ENCODE measurements around the gene HCN2.
A peak's percentile ranks its signal among the peaks of the same experiment; 100 is the strongest.
"Not testable (repeated sequence)": the region's sequence is repeated elsewhere in the genome, so short reads cannot be mapped to it uniquely, and the experiment has no call there.

HCN2 gene

DNA sequence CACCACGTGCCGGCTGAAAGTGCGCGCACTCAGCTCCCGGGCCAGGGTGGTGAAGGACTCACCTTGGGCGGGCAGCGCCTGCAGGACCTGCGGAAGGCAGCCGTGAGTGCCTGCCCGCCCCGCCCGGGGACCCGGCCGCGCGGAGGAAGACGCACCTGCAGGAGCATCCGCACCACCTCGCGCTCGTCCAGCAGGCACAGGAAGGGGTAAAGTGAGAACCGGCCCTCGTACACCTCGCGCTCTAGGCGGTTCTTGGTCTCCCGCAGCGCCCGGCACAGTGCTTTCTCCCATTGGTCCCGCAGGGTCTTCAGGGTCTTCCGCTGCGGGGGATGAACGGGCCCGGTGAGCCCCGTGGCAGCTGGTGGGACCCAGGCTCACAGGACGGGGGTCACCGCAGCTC is 33.0 kb downstream of the HCN2 start:
- no peak for DNase-seq

DNA sequence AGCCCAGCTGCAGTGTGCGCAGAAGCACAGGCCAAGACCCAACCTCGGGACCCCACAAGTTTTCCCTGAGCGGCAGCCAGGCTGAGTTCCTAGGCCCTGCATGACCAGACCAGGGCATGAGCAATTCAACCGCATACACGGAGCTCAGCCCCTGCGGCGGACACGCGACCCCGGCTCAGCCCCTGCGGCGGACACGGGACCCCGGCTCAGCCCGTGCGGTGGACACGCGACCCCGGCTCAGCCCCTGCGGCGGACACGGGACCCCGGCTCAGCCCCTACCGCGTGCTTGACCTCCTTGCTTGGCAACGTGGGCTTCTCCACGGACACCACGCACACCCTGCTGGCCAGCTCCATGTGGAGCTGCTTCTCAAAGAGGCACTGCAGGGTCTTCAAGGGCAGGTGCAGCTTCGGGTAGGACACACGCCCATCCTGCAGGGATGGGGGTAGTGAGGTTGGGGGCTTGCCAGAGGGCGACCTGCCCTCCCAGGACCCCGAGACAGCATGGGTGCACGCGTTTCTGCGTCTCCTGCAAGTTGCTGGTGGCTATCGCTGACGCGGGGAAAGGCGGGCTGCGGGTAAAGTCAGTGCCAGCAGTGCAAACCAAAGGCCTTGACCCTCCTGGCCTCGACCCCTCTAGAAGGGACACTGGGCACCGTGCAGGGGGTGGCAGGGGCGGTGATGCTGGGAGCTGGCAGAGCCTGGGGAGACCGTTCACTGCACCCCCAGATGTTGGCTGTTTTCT is 33.7 kb downstream of the HCN2 start:
- no peak for DNase-seq

DNA sequence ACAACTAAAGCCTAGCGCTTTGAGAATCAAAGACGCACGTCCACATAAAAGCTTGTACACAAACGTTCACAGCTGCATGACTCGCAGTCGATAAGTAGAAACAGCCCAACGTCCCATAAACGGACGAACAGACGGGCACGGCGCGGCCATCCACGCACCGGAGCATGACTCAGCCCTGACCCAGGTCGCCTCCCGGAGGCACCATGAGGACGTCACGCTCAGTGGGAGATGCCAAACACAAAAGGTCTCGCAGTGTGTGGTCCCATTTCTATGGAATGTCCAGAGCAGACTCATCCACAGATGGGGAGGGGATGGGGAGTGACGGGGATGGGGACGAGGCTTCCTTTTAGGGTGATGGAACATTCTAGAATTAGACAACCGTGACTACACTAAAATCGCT is 34.3 kb downstream of the HCN2 start:
- no peak for DNase-seq

DNA sequence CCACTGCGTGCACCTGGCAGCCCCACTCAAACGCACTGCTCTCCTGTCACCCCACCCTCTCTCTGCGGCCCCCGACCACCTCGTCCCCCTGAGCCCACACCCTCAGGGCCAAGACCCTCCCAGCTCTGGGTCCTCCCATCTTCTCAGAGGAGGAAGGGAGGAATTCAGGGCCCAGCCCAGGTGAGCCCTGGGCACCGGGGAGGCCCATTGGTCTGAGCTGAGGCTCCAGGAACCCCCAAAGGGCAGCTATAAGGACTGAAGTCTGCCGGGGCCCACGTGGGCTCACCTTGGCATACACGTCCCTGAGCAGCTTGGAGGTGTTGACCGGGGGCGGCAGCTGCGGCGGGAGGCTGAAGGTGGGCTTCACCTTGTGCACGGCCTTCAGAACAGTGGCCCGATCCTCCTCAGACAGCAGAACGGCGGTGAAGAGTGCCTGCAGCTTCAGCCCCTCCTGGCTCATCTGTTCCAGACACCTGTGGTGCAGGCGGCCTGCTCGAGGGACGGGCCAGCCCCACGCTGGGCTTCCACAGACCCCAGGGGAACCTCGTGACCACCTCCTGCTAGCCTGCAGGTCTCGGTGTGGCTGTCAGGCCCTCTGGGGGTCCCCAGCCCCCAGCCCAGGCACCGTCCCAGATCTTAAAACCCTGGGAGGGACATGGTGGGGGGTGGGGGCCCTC is 34.9 kb downstream of the HCN2 start:
- no peak for DNase-seq

DNA sequence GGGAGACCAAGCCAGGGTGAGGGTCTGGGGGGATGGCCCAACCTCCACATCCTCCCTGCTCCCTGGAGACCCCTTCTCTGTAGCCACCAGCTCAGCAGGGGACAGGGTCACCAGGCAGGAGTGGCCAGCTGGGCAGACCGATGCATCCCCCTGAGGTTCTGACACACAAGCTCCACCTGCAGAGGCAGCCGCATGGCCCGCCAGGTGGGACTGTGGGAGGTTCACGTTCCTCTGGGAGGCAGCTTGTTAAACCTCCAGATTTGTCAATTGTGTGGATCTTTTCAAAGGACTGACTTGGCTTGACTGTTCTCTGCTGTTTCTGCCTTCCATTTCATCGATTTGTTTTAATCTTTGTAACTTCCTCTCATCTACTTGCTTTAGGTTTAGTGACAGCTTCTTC is 35.6 kb downstream of the HCN2 start:
- no peak for DNase-seq

DNA sequence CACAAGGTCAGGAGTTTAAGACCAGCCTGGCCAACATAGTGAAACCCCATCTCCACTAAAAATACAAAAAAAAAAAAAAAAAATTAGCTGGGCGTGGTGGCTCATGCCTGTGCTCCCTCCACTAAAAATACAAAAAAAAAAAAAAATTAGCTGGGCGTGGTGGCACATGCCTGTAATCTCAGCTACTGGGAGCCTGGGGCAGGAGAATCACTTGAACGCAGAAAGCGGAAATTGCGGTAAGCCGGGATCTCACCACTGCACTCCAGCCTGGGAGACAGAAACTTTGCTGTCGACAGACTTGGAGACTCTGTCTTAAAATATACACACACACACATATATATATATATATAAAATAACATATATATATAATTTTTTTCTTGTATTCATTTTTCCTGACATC is 36.9 kb downstream of the HCN2 start:
- DNase-seq: not testable (repeated sequence)

DNA sequence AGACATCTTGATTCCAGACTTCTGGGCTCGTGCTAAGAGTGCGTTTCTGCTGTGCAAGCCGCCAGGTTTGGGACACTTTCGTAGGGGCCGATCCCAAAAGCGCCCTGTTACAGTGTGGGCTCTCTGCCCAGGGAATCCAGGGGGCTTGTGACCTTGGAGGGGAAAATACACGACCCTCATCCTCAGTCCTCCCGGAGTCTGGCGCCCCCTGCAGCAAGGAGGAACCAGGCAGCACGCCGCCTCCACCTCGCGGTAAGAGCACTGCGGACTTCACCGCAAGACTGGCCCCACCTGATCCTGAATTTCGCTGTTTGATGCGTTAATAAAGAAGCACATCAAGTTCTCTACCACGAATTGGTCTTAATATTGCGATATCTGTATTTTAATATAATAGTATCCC is 38.5 kb downstream of the HCN2 start:
- DNase-seq: no peak

DNA sequence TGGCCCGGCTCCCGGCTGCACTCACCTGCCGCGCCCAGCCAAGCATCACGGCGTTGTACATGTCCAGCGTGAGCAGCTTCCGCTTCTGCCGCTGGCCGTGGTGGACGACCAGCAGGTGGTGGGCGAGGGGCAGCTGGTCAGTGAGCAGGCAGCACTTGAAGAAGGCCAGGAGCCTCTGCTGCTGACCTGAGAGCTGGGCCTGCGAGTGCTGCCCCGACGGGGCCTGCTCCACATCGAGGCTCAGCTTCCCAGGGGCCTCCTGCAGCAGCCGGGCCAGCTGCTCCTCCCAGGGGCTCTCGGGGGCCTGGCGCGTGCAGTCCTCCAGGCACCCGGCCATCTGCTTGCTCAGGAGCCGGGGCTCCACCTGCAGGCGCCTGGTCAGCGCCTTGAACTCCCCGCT is 39.8 kb downstream of the HCN2 start:
- DNase-seq: not testable (repeated sequence)

DNA sequence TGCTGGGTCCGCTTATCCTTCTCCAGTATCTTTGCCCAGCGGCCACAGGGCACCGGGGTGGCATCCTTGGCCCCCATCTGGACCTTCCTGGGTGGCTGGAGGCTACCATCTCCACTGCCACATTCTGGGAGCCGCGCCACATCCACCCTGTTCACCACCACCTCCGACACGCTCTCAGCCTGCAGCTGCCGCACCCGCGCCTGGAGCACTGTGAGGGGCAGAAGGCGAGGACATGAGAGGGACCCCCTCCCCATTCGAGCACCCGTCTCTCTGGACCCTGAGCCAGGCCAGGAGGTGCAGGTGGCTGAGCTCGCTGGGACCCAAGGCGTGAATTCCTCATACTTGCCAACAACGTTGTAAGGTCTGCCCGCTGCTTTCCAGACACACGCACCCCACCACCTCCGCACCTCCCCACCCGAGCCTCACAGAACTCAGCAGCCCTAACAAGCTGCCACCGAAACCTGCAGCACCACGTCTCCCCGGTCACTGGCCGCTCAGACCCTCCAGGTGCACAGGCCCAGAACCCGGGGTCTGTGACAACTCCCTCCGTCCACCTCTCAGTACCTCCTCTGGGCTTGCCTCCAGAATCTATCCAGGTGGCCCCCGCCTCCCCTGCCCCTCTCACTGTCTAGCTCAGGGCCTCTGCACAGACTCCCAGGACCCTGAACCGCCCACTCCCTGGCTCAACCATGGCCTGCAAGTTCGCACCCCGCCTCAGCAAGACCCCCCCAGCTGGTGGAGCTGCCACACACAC is 40.5 kb downstream of the HCN2 start:
- no peak for DNase-seq

DNA sequence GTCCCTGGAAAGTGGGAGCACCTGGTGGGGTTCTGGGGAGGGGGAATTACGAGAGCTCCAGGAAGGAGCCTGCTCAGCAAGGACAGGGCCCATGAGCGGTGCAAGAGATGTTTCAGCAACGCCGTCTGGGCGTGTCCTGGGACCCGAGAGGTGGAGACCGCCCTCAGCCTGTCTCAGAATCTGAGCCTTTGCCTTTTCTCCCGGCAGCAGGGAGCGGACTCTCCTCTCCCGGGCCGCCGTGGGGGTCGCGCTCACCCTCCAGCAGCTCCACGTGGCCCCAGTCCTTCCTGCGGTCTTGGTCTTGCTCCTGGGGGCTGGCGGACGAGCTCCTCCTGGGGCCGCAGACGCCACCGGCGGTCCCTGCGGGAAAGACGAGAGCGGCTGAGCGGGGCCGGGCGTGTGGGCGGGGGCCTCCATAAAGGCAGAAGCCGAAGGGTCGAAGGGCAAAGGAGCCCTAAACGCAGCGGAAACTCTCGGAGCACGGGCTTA is 42.9 kb downstream of the HCN2 start:
- no peak for DNase-seq

DNA sequence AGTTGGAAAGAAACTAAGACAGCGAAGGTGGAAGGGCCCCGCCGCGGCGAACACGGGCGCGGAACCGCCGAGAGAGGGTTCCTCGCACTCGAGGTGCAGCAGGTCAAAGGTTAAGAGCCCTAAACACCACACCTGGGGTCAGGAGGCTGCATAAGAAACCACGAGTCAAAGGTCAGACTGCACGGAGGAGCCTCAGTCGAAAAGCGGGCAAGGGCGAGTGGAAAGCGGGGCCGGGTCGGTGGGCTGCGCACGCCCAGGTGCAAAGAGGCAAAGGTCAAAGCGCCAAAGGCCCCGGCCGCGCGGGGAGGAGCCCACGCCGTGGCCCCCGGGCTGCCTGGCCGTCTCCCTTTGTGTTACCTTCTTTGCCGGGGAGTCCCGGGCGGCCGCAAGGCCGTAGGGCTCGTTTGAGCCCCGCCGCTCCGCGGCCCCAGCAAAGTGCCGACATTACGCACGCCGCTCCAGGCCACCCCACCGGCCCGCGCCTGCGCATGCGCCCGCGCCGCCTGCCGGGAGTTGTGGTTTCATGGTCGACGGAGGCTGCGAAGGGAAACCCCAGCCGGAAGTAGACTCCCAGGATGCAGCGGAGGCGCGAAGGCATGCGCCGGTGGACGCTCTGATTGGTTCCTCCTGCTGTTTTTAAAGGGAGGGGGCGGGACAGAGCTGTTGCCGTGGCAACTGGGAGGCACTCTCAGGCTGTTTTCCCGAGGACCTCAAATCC is 43.5 kb downstream of the HCN2 start, which contains the start of gene POLRMT:
TSS of gene POLRMT (minus strand) at position 470 of the 718 bp plus-strand sequence. CDS start at position 445, 25 bp downstream.
- peak; percentile 98 for DNase-seq

DNA sequence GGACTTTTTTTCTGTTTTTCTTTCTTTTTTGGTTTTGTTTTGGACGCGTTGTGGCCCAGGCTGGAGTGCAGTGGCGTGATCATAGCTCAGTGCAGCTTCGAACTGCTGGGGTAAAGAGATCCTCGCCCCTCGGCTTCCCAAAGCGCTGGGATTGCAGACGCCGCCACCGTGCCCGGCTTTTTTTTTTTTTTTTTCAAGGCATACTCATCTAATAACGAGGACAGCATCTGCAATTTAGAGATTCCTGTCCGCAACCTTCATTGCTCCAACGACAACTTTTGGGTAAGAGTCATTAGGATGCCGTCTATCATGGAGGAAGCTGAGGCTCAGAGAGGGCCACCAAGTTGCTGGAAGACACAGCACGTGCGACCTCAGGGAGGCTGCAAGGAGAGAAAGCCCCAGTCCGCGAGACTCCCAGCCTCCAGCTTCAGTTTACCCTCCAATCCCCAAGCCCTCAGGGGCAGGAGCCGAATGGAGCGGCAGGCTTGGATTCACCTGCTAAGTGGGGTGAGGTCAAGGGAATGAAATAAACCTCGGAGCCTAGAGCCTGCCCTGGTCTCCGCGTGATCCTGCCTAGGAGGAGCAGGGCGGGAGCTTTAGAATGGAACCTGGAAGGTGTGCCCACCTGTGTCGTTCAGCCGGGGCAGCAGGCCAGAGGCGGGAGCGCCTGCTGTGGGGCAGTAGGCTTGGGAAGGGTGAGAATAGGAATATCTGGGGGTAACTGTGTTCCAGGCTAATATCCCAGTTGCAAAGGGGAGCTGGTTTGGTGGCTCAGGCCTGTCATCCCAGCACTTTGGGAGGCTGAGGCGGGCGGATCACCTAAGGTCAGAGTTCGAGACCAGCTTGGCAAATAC is 44.3 kb downstream of the HCN2 start:
- DNase-seq: no peak

DNA sequence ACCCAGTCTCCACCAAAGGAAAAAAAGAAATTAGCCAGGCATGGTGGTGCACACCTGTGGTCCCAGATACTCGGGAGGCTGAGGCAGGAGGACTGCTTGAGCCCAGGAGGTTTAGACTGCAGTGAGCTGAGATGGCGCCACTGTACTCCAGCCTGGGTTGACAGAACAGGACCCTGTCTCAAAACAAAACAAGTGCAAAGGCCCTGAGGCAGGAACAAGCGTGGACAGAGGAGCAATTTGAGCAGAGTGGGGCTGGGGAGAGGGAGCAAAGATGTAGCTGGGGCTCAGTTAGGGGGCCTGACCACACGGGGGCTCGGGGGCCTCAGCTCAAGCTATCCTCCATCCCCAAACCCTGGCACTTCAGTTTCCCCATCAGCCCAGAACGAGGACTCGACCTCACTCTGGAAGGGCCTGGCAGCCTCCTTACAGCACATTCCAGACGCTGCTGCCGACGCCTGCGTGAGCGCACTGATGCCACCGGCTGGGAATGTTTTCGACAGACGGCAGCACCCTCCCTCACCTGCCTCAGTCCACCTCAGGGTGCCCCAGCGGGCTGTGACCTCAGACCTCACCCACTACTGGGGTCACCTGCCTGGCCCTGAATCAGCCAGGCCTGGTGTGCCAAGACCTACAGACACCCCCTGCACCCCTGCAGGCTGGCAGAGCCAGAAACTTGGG is 45.4 kb downstream of the HCN2 start:
- DNase-seq: no peak

DNA sequence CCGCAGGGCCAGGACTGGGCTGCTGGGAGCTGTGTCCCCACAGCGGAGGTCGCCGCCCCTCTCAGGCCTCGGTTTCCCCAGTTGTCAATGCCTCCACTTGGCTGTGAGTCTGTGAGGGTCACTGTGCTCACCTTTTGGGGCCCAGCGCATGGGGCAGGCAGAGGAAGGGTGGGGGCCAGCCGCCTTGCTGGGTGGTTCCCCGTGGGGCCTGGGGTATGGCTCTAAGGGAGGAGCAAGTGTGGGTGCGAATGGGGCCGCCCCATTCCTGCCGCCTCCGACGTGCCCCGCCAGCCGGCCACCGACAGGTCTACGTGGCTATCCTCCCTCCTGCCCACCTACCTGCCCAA is 49.2 kb downstream of the HCN2 start:
- DNase-seq: no peak

DNA sequence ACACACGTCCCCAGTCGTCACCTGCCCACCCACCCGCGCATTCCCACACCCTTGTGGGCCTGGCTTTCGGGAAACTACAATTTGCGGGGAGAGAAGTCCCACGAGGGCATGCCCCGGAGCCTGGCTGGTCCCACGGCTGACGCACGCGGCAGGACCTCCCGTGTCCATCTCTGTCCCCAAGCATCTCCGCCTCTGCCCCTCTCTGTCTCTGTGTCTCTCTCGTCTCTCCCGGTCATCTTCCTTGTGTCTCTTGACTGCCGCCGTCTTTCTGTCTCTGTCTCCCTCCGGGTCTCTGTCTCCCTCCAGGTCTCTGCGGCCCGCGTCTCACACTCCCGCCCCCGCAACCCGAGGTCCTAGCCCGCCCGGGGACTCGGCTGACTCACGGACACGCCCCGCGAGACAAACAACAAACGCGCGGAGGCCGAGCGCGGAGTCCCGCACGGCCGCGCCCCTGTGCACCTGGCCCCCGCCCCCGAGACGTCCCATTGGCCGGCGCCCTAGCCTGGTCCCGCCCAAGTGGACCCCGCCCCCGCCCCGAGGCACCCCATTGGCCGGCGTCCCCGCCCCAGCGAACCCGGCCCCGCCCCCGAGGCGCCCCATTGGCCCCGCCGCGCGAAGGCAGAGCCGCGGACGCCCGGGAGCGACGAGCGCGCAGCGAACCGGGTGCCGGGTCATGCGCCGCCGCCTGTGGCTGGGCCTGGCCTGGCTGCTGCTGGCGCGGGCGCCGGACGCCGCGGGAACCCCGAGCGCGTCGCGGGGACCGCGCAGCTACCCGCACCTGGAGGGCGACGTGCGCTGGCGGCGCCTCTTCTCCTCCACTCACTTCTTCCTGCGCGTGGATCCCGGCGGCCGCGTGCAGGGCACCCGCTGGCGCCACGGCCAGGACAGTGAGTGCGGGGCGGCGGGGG is 49.8 kb downstream of the HCN2 start, which contains the start of gene FGF22:
TSS of gene FGF22 (plus strand) at position 627 of the 908 bp plus-strand sequence. CDS start at position 674, 47 bp downstream.
- peak; percentile 92 for DNase-seq

DNA sequence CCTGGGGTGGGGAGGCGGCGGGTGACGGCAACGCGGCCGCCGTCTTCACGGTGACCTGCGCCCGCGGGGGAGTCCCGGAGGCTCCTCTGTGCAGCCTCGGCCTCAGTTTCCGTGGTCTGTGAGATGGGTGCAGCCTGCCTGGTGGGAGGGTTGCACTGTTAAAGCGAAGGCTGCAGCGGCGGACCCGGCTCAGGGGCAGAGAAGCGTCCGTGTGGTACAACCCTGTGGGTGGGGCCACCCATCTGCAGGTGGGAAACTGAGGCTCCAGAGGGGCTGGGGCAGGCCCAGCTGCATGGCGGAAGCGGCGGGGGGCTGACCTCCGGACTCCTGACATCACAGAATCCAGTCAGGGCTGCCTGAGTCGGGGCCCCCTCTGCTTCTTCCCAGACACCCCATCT is 50.5 kb downstream of the HCN2 start:
- no peak for DNase-seq

DNA sequence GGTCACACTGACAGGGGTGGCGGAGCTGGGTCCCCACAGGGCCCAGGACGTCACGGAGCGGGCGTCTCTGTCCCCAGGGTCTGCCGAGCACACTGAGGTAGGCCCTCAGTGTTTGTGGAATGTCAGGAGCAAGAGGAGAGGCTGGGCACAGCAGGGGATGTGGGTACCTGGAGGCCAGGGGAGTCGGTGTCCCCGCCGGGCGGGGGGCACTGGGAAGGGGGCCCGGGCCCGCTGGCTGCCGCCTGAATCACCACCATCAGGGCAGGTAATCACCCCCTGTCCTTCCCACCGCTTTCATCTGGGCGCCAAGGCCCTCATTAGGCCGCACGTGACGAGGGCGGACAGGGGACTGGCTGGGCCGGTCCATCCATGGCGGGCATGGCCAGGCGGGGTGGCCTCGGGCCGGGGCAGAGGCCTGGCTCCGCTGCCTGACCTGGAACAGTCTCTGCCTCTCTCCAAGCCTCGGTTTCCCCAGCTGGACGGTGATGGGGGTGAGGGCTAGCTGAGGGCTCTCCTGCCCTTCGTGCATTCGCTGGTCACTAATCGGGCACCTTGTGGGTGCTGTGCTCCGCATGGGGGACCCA is 51.0 kb downstream of the HCN2 start:
- no peak for DNase-seq

DNA sequence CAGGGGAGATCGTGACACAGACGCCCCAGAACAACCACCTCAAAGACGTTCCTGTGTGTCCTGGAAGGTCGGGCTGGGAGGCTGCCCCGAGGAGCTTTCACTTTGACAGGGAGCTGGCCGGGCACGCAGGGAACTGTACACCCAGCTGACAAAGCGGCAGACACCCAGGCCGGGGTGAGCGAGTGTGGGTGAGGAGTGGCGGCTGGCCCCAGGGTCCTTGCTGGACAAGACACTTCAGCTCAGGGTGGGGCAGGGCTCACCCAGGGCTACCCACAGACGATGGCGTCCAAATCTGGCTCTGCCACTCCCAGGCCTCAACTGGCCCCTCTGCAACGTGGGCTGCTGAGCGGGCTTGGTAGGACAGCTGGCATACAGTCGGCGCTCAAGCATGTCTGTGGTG is 52.0 kb downstream of the HCN2 start:
- no peak for DNase-seq

DNA sequence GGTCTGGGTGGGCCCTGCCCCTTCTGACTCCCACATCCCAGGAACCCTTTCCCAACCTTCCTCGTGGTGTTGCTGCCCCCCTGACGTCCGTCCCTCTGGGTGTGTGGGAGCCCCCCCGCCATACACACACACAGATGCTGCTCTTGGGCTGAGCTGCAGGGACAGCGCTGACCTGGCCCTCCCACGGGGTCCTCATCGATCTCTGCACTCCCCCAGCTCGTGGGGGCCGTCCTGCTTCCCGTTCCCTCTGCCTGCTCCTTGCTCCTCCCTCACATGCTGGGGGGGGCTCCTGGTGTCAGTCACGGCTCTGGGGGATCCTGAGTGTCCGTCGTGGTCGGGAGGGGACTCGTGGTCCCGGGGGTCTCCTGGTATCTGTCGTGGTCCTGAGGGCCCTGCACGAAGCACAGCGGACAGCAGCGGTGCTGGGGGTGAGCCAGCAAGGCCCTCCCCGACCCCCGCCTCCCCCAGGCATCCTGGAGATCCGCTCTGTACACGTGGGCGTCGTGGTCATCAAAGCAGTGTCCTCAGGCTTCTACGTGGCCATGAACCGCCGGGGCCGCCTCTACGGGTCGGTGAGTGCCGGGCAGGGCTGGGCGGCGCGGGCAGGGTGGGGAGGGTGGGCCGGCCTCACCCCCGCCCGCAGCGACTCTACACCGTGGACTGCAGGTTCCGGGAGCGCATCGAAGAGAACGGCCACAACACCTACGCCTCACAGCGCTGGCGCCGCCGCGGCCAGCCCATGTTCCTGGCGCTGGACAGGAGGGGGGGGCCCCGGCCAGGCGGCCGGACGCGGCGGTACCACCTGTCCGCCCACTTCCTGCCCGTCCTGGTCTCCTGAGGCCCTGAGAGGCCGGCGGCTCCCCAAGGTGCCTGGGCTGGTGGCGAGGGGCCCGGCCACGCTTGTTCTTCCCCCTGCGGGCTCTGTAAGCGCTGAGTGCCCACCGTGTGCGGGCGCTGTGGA is 53.4 kb downstream of the HCN2 start:
- no peak for DNase-seq
